Hepatocyte (in vitro differentiated cells): ENCODE measurements around the gene C1orf21.

Experiments
- EZH2 ChIP-seq: fragments of 200-600 bp; sonication (generic); IDR thresholded peaks from 2 replicates; pipeline ENCODE4 v1.6.1; 2016; ENCODE audit warnings: antibody characterized with exemption, mild to moderate bottlenecking, borderline replicate concordance
- EZH2phosphoT487 ChIP-seq: fragments of 200-600 bp; sonication (generic); IDR thresholded peaks from one replicate; pipeline ENCODE4 v1.6.1; 2018; ENCODE audit warnings: antibody characterized with exemption, mild to moderate bottlenecking, low read depth, moderate library complexity; ENCODE audit not compliant: unreplicated experiment, severe bottlenecking
- TF ChIP-seq, protein P1 (sequence below): fragments of 200-600 bp; sonication (generic); IDR thresholded peaks from 2 replicates; pipeline ENCODE4 v1.5.1; 2016; ENCODE audit warnings: antibody characterized with exemption, mild to moderate bottlenecking; ENCODE audit not compliant: poor library complexity

GRCh38 chr1:184504040-184504954 lies 117.5 kb downstream of the C1orf21 start:
- TF ChIP-seq EZH2: no peak
- TF ChIP-seq, protein P1, sequence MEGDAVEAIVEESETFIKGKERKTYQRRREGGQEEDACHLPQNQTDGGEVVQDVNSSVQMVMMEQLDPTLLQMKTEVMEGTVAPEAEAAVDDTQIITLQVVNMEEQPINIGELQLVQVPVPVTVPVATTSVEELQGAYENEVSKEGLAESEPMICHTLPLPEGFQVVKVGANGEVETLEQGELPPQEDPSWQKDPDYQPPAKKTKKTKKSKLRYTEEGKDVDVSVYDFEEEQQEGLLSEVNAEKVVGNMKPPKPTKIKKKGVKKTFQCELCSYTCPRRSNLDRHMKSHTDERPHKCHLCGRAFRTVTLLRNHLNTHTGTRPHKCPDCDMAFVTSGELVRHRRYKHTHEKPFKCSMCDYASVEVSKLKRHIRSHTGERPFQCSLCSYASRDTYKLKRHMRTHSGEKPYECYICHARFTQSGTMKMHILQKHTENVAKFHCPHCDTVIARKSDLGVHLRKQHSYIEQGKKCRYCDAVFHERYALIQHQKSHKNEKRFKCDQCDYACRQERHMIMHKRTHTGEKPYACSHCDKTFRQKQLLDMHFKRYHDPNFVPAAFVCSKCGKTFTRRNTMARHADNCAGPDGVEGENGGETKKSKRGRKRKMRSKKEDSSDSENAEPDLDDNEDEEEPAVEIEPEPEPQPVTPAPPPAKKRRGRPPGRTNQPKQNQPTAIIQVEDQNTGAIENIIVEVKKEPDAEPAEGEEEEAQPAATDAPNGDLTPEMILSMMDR: no peak
- TF ChIP-seq EZH2phosphoT487: no peak
